IMR-90 (cell line): Measurements from ENCODE around the gene SNAPC2. TPM values are rescaled to one million over a fixed set of nuclear protein-coding genes. Genes with fewer than 3 reads are reported as not detected.

Experiments
- ATAC-seq: fragments of 200-7000 bp; cut with Tn5 transposase; 2 replicates; pipeline ENCODE4 v1.9.1; 2020; ENCODE audit warnings: low read depth, mild to moderate bottlenecking, moderate library complexity
- BruUV-seq: library from RNA; stranded (reverse); fragments of 400-500 nt; replicated peaks from 2 replicates; lab custom pipeline; 2021; lab: Mats Ljungman, UMichigan
- CTCF ChIA-PET: fragments of 300-600 bp; formaldehyde crosslinking; extraction: SDS; loops from one replicate; lab custom pipeline; 2021; ENCODE audit warnings: antibody characterized with exemption; lab: Yijun Ruan, JAX
- POLR2A ChIA-PET: fragments of 300-600 bp; sonication (Branson Sonifier 250); formaldehyde crosslinking; loops from one replicate; lab custom pipeline; 2022; ENCODE audit warnings: antibody characterized with exemption; ENCODE audit not compliant: unreplicated experiment; lab: Charles Lee
- DNase-seq: peaks from one replicate; pipeline ENCODE4 v3.0.0; 2013
- H2AFZ ChIP-seq: replicated peaks from 2 replicates; pipeline ENCODE3; 2013; ENCODE audit warnings: low read length, mild to moderate bottlenecking; ENCODE audit not compliant: poor library complexity
- H2AK5ac ChIP-seq: 2 replicates; pipeline ENCODE4 v1.6.1; 2013; ENCODE audit warnings: low read depth, low read length, inconsistent platforms
- H2AK9ac ChIP-seq: replicated peaks from 2 replicates; pipeline ENCODE3; 2013; ENCODE audit warnings: mild to moderate bottlenecking, low read depth, low read length, moderate library complexity; ENCODE audit not compliant: poor library complexity
- H2BK120ac ChIP-seq: 2 replicates; pipeline ENCODE4 v1.6.1; 2013; ENCODE audit warnings: low read depth, low read length, inconsistent platforms
- H2BK15ac ChIP-seq: 3 replicates; pipeline ENCODE4 v1.6.1; 2013; ENCODE audit warnings: low read depth, low read length, inconsistent platforms
- H2BK20ac ChIP-seq: 2 replicates; pipeline ENCODE4 v1.6.1; 2013; ENCODE audit warnings: low read depth, mild to moderate bottlenecking, inconsistent platforms, low read length, moderate library complexity
- H2BK5ac ChIP-seq: 2 replicates; pipeline ENCODE4 v1.6.1; 2013; ENCODE audit warnings: mild to moderate bottlenecking, low read depth, low read length, inconsistent platforms; ENCODE audit not compliant: poor library complexity, severe bottlenecking
- H3K14ac ChIP-seq: replicated peaks from 2 replicates; pipeline ENCODE4 v1.6.1; 2013; ENCODE audit warnings: low read depth, low read length, inconsistent platforms
- H3K18ac ChIP-seq: 2 replicates; pipeline ENCODE4 v1.6.1; 2013; ENCODE audit warnings: low read depth, low read length, control low read depth
- H3K23ac ChIP-seq: 2 replicates; pipeline ENCODE4 v1.6.1; 2013; ENCODE audit warnings: low read depth, low read length, inconsistent platforms
- H3K27ac ChIP-seq: 2 replicates; pipeline ENCODE4 v1.5.1; 2013; ENCODE audit warnings: mild to moderate bottlenecking, control low read depth, low read length; ENCODE audit not compliant: insufficient read depth
- H3K27me3 ChIP-seq: 2 replicates; pipeline ENCODE4 v1.6.1; 2013; ENCODE audit warnings: low read length; ENCODE audit not compliant: control insufficient read depth, insufficient read depth
- H3K36me3 ChIP-seq: 2 replicates; pipeline ENCODE4 v1.6.1; 2013; ENCODE audit warnings: low read length, mixed read lengths; ENCODE audit not compliant: control insufficient read depth, insufficient read depth
- H3K4ac ChIP-seq: 2 replicates; pipeline ENCODE4 v1.6.1; 2013; ENCODE audit warnings: low read depth, low read length, inconsistent platforms
- H3K4me1 ChIP-seq: 2 replicates; pipeline ENCODE4 v1.6.1; 2013; ENCODE audit warnings: low read length, mixed read lengths; ENCODE audit not compliant: control insufficient read depth, insufficient read depth
- H3K4me2 ChIP-seq: 2 replicates; pipeline ENCODE4 v1.6.1; 2013; ENCODE audit warnings: low read depth, mild to moderate bottlenecking, control low read depth, low read length, moderate library complexity
- H3K4me3 ChIP-seq: 2 replicates; pipeline ENCODE4 v1.5.1; 2013; ENCODE audit warnings: low read depth, mild to moderate bottlenecking, control low read depth, low read length, moderate library complexity; ENCODE audit not compliant: insufficient read depth
- H3K56ac ChIP-seq: 2 replicates; pipeline ENCODE4 v1.6.1; 2013; ENCODE audit warnings: low read length, inconsistent platforms; ENCODE audit not compliant: insufficient read depth; ENCODE audit errors: extremely low read depth
- H3K79me1 ChIP-seq, 2 experiments: 2 replicates each; pipeline ENCODE4 v1.6.1; 2013; ENCODE audit warnings: low read length in 2 of 2, inconsistent platforms in 1 of 2, low read depth in 1 of 2
- H3K9ac ChIP-seq: 2 replicates; pipeline ENCODE4 v1.6.1; 2013; ENCODE audit warnings: low read depth, low read length, control low read depth
- H3K9me1 ChIP-seq: 2 replicates; pipeline ENCODE4 v1.6.1; 2013; ENCODE audit warnings: low read length, inconsistent platforms; ENCODE audit not compliant: insufficient read depth
- H3K9me3 ChIP-seq: 2 replicates; pipeline ENCODE4 v1.6.1; 2013; ENCODE audit warnings: low read length; ENCODE audit not compliant: control insufficient read depth, insufficient read depth
- H4K20me1 ChIP-seq: 2 replicates; pipeline ENCODE4 v1.6.1; 2013; ENCODE audit warnings: low read length, inconsistent platforms; ENCODE audit not compliant: insufficient read depth
- H4K5ac ChIP-seq: 2 replicates; pipeline ENCODE4 v1.6.1; 2013; ENCODE audit warnings: mild to moderate bottlenecking, low read depth, low read length, control low read depth
- H4K8ac ChIP-seq, 2 experiments: 2 replicates each; pipeline ENCODE4 v1.6.1; 2013; ENCODE audit warnings: low read depth in 2 of 2, low read length in 2 of 2, control low read depth in 1 of 2, inconsistent platforms in 1 of 2
- H4K91ac ChIP-seq: 2 replicates; pipeline ENCODE4 v1.6.1; 2013; ENCODE audit warnings: low read depth, low read length, inconsistent platforms; ENCODE audit not compliant: insufficient read depth
- BHLHE40 ChIP-seq: fragments of 150-350 bp; IDR thresholded peaks from 2 replicates; pipeline ENCODE4 v1.6.1; 2016; ENCODE audit warnings: mild to moderate bottlenecking, low read depth, low read length
- CHD1 ChIP-seq: IDR thresholded peaks from 2 replicates; pipeline ENCODE4 v1.6.1; 2012; ENCODE audit warnings: low read depth, low read length, improper control_type of control experiment
- FOS ChIP-seq: fragments of 150-350 bp; IDR thresholded peaks from 2 replicates; pipeline ENCODE4 v1.6.1; 2016; ENCODE audit warnings: low read depth, low read length
- MAFK ChIP-seq: IDR thresholded peaks from 2 replicates; pipeline ENCODE4 v1.6.1; 2012; ENCODE audit warnings: low read depth, low read length, improper control_type of control experiment
- MAZ ChIP-seq: IDR thresholded peaks from 2 replicates; pipeline ENCODE4 v1.6.1; 2012; ENCODE audit warnings: low read depth, mild to moderate bottlenecking, low read length, improper control_type of control experiment, moderate library complexity, borderline replicate concordance
- MXI1 ChIP-seq: IDR thresholded peaks from 2 replicates; pipeline ENCODE4 v1.6.1; 2012; ENCODE audit warnings: low read depth, mild to moderate bottlenecking, low read length, moderate library complexity, borderline replicate concordance
- NFE2L2 ChIP-seq: fragments of 150-350 bp; IDR thresholded peaks from 2 replicates; pipeline ENCODE4 v1.6.1; 2016; ENCODE audit warnings: low read depth, mild to moderate bottlenecking, low read length
- POLR2A ChIP-seq: IDR thresholded peaks from 2 replicates; pipeline ENCODE4 v1.6.1; 2012; ENCODE audit warnings: mild to moderate bottlenecking, low read depth, low read length
- RAD21 ChIP-seq: IDR thresholded peaks from 2 replicates; pipeline ENCODE4 v1.6.1; 2012; ENCODE audit warnings: low read length, improper control_type of control experiment
- RCOR1 ChIP-seq: IDR thresholded peaks from 2 replicates; pipeline ENCODE4 v1.6.1; 2012; ENCODE audit warnings: mild to moderate bottlenecking, low read length, improper control_type of control experiment; ENCODE audit not compliant: insufficient replicate concordance
- RFX5 ChIP-seq: IDR thresholded peaks from 2 replicates; pipeline ENCODE4 v1.8.0; 2012; ENCODE audit warnings: low read depth, mild to moderate bottlenecking, low read length, moderate library complexity
- WGBS, 2 experiments: methylation state at CpG; one replicate each; pipeline versions ENCODE4 v1.1.5 to v1.1.7; 2013; ENCODE audit warnings: missing lambda C conversion rate in 2 of 2; ENCODE audit not compliant: insufficient read length in 1 of 2; ENCODE audit errors: extremely low coverage in 2 of 2; 5-methylcytosine and 5-hydroxymethylcytosine counted together
- dilution Hi-C: fragments of 300-500 bp; cut with HindIII; formaldehyde crosslinking; loops from one replicate; pipeline ENCODE4 v1.14.3; 2018; ENCODE audit warnings: low sequenced_read_pairs; ENCODE audit not compliant: unreplicated experiment
- in situ Hi-C: fragments of 300-500 bp; cut with MboI; formaldehyde crosslinking; loops from 3 replicates; pipeline ENCODE4 v1.14.3; 2019; ENCODE audit warnings: low sequenced_read_pairs, inconsistent platforms, mixed read lengths
- intact Hi-C: fragments of 100-400 bp; cut with micrococcal nuclease; formaldehyde crosslinking; loops from 2 replicates; pipeline ENCODE4 v1.10.0; 2022
- polyA plus RNA-seq, 3 experiments: library from polyadenylated mRNA; depleted of rRNA; stranded (reverse); fragments of >200 nt; gene quantifications; 2 replicates each; pipeline ENCODE4 v1.2.3, GENCODE V29; 2012; ENCODE audit warnings: low replicate concordance in 1 of 3
- total RNA-seq: library from RNA; depleted of rRNA; stranded (reverse); fragments of >200 nt; gene quantifications from 2 replicates; pipeline ENCODE4 v1.2.3, GENCODE V29; 2012

Gene SNAPC2
- total and polyA plus RNA-seq, 2 of the 4 experiments (the other 2 are of a cell fraction), result 12.5 to 29.2 TPM

DNA sequence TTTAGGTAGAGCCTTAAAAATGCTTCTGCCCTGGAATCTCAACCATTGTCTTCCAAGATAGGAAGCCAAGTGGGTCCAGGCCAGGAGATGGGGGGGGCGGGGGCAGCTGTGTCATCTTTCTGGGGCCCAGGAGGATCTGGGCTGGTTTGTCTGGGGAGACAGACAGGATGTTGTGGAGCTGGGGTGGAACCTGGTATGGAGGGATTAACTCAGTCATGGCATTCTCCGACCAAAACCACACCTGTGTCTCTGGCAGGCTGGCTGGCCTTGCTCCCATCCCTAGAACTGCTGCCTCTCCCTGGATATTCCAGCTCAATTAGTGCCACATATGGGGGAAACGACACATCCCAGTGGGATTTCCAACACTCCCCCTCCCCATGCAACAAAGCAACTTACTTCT lies 19.2 kb upstream of the SNAPC2 start:
- WGBS, 2 experiments, result no CpG with 5 or more reads among the region's 3 CpGs
- peak overlapping the region; percentile 19 for H2AK9ac ChIP-seq
- no peak overlapping the region for H3K18ac ChIP-seq
- CTCF ChIA-PET, result no interaction called here
- no peak overlapping the region for H2BK5ac ChIP-seq
- TF ChIP-seq CHD1, result no peak
- no peak for TF ChIP-seq RAD21
- no peak for TF ChIP-seq POLR2A
- no peak for TF ChIP-seq MAZ
- no peak for TF ChIP-seq BHLHE40
- no peak for TF ChIP-seq NFE2L2
- no peak for TF ChIP-seq RCOR1
- no peak for TF ChIP-seq FOS
- TF ChIP-seq MXI1, result no peak
- no peak for TF ChIP-seq RFX5
- TF ChIP-seq MAFK, result no peak
- intact Hi-C loops, result no loop called here
- dilution Hi-C loops, result no loop called here
- no peak overlapping the region for H3K4ac ChIP-seq
- H3K56ac ChIP-seq, result no peak overlapping the region
- no peak overlapping the region for H3K9ac ChIP-seq
- H3K14ac ChIP-seq, result no peak overlapping the region
- no peak overlapping the region for H2BK120ac ChIP-seq
- H4K91ac ChIP-seq, result no peak overlapping the region
- no TSS peak for BruUV-seq
- in situ Hi-C loops, result no loop called here
- H4K8ac ChIP-seq, result no peak overlapping the region
- no peak overlapping the region for H3K27ac ChIP-seq
- H3K4me3 ChIP-seq, result no peak overlapping the region
- H3K36me3 ChIP-seq, result peaks cover 20% of the 10 kb centered on the region
- H2AK5ac ChIP-seq, result no peak overlapping the region
- ATAC-seq, result no peak
- POLR2A ChIA-PET, result no interaction called here
- H4K5ac ChIP-seq, result no peak overlapping the region
- H2AFZ ChIP-seq, result no peak overlapping the region
- no peak overlapping the region for H3K23ac ChIP-seq
- peaks cover 19% of the 10 kb centered on the region for H4K20me1 ChIP-seq
- DNase-seq, result no peak
- H3K9me1 ChIP-seq, result peaks cover 11% of the 10 kb centered on the region
- H3K27me3 ChIP-seq, result no peaks in the 10 kb centered on the region
- peaks cover 10% of the 10 kb centered on the region for H3K4me1 ChIP-seq
- H3K9me3 ChIP-seq, result no peaks in the 10 kb centered on the region
- H3K4me2 ChIP-seq, result no peak overlapping the region
- peaks cover 14 to 31% of the 10 kb centered on the region in 2 experiments; a peak in 3 of 4 replicates for H3K79me1 ChIP-seq
- no peak overlapping the region for H2BK20ac ChIP-seq
- no peak overlapping the region for H2BK15ac ChIP-seq
